Astrocyte of the cerebellum (primary cell): ENCODE data around the gene MPHOSPH8.
"Not testable (repeated sequence)": the region's sequence is repeated elsewhere in the genome, so short reads cannot be mapped to it uniquely, and the experiment has no call there.

Experiments
- DNase-seq: peaks from one replicate; pipeline ENCODE4 v3.0.0-alpha.2; 2011; ENCODE audit warnings: low read depth
- H3K4me3 ChIP-seq: 2 replicates; pipeline ENCODE4 v1.5.1; 2011; ENCODE audit warnings: mild to moderate bottlenecking, low read depth, low read length, moderate library complexity
- in situ Hi-C: cut with HindIII; loops from 2 replicates; pipeline ENCODE4 v1.10.0; 2017; ENCODE audit warnings: low sequenced_read_pairs
- TF ChIP-seq, protein P1 (sequence below): IDR thresholded peaks from 2 replicates; pipeline ENCODE4 v1.5.1; 2012; ENCODE audit warnings: low read length, low read depth, moderate library complexity, mild to moderate bottlenecking; ENCODE audit errors: missing control alignments

MPHOSPH8 gene

DNA sequence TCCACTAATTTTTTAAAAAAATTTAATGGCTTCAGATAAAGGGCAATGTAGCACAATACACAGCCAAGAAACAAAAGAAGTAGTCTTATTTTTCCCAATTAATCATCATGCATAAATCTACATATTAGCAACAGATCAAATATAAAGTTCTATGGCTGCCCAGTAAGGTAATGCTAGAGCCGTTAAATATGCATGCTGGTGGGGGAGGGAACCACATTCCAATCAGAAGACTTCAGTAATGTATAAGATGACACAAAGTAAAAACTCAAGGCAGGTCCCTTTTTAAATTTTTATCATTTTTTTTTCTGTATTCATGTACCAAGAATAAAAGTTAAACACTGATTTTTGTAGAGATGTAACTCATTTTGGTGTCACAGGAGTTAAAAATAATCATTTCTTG, 62.0 kb downstream of the MPHOSPH8 start:
- H3K4me3 ChIP-seq, result no peak overlapping the region
- TF ChIP-seq, protein P1, sequence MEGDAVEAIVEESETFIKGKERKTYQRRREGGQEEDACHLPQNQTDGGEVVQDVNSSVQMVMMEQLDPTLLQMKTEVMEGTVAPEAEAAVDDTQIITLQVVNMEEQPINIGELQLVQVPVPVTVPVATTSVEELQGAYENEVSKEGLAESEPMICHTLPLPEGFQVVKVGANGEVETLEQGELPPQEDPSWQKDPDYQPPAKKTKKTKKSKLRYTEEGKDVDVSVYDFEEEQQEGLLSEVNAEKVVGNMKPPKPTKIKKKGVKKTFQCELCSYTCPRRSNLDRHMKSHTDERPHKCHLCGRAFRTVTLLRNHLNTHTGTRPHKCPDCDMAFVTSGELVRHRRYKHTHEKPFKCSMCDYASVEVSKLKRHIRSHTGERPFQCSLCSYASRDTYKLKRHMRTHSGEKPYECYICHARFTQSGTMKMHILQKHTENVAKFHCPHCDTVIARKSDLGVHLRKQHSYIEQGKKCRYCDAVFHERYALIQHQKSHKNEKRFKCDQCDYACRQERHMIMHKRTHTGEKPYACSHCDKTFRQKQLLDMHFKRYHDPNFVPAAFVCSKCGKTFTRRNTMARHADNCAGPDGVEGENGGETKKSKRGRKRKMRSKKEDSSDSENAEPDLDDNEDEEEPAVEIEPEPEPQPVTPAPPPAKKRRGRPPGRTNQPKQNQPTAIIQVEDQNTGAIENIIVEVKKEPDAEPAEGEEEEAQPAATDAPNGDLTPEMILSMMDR, result no peak
- no peak for DNase-seq
- in situ Hi-C loops, result no loop called here

DNA sequence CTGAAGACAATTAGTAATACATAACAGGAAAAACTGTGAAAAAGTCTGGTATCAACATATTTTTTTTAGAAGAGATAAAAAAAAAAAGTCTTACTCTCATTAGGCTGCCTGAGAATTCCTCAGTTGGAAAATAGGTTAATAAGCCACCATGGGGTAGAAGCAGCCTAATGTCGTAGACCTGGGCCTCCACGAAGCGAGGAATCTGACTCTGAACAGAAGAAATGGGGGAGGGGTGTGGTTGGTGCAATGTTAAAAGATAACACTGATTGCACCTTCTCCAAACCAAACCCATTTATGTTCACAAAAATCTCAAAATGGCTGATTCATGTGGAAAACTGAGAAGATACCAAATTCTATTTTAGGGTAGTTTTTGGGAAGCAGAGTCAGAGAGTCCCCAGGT, 62.4 kb downstream of the MPHOSPH8 start:
- in situ Hi-C loops, result no loop called here
- no peak overlapping the region for H3K4me3 ChIP-seq
- TF ChIP-seq, protein P1, result no peak
- no peak for DNase-seq

- in situ Hi-C loops, DNase-seq, H3K4me3 ChIP-seq: not testable (repeated sequence)
Measured at GRCh38 chr13:19700963-19701362, 67.5 kb downstream of the MPHOSPH8 start.

- H3K4me3 ChIP-seq, result not testable (repeated sequence)
Measured at GRCh38 chr13:19701619-19702018, 68.2 kb downstream of the MPHOSPH8 start.

DNA sequence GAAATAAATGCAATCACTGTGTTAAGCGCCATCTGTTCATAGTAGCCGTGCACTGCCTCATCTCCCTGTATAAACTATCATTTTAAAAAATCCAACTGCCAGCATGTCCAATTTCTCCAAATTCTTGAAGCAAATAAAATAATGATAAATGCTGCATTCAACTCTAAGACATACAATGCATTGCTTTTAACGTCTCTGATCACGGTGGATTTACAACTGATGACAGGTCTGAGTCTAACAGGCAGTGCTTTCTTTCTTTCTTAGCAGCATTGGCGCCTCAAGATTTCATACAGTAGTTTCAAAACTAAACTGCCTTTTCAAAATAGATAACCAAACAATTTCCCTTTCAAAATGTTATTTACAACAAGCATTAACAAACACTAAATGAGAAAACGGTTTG, 70.8 kb downstream of the MPHOSPH8 start:
- DNase-seq, in situ Hi-C loops, H3K4me3 ChIP-seq: not testable (repeated sequence)

More at GRCh38 chr13:19701619-19702018, 68.2 kb downstream of the MPHOSPH8 start:
- in situ Hi-C loops, DNase-seq: not testable (repeated sequence)

DNA sequence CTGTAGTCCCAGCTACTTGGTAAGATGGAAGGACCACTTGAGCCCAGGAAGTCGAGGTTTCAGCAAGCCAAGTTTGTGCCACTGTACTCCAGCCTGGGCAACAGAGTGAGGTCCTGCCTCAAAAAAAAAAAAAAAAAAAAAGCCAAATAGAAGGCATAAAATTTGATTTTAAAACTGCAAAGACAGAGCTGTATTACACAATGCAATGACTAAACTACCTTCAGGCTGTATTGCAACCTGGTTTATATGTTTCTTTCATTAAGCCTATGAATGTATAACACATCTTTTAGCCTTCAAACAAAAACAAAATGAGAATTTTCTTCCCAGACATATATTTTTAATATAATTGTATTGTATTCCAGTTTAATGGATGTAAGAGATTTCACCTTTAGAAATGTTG, 75.6 kb downstream of the MPHOSPH8 start:
- in situ Hi-C loops, DNase-seq, H3K4me3 ChIP-seq: not testable (repeated sequence)

GRCh38 chr13:19709782-19710181, 76.3 kb downstream of the MPHOSPH8 start:
- DNase-seq, in situ Hi-C loops: not testable (repeated sequence)

DNA sequence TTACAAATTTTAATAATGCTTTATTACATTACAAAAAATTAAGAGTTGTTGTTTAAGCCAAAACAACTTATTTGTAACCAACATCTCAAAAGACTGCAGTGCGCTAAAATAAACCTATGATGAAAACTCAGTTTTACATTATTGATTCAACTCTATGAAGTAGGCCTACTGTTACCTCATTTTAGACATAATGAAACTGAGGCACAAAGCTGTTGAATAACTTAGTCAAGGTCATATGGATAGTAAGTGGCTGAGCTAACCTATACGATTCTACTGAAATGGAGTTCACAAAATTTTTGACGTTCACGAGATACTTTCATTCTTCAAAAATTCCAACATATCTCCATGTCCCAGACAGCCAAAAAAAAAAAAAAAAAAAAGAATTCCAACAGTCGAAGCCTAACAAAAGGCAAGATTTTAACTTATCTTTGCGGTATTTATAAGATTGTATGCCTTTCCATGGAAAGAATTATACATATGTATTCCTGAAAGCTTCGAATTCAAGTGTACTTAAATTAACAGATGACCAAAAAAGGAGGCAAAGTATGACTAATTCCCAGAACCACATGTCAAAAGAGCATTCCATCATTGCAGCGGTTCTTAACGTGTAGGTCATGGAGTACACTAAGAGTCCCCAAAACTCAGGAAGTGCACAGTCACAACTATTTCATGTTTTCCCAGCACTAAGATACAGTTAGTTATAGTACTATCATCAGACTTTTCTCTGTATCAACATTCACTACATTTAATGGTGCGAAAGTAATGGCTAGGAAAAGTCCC, 79.9 kb downstream of the MPHOSPH8 start:
- in situ Hi-C loops, result no loop called here
- DNase-seq, result peak; percentile 54
- no peak overlapping the region for H3K4me3 ChIP-seq
- TF ChIP-seq, protein P1, result no peak

More at GRCh38 chr13:19709782-19710181, 76.3 kb downstream of the MPHOSPH8 start:
- H3K4me3 ChIP-seq, result not testable (repeated sequence)

- in situ Hi-C loops, result no loop called here
- DNase-seq, result no peak
- H3K4me3 ChIP-seq, result no peak overlapping the region
- TF ChIP-seq, protein P1, result no peak
Measured at GRCh38 chr13:19720039-19720438, 86.6 kb downstream of the MPHOSPH8 start.
